ENCODE data around the gene TTLL12.

The TTLL12 gene

DNA sequence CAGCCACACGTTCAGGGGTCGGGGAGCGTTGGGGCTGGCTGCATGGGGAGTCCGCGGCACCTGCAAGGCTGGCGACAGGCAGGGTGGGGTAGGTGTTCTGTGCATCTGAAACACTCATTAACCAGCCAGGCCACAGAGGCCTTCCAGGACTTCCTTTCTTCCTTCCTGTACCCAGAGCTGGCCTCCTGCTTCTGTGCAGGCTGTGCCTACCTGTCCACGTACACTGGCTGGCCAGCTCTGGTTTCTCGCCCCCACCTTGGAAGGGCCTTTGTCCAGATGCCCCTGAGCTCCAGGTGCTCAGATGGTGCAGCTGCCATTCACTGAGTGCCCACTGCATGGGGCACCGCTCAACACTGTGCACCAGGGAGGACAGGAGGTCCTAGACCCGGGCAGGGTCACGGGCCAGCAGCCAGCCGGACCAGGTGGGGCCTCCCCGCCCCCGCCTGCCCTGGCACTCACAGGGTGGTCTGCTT lies 15.9 kb downstream of the TTLL12 start:
- no peak for DNase-seq

DNA sequence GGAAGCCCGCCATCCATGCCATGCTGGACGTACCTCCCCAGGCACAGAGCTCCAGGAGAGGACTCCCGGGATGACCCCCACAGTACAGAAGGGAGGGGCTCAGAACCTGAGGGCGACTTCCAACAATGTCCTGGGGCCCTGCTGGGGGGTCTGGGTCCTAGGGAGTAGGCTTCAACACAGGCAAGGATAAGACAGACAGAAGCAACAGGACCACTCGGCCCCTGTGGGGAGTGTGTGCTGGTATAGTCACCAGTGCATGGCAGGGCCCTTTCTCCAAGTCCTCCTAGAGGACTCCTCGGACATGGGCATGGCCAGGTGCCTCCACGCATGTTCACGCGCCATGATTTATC lies 16.8 kb downstream of the TTLL12 start:
- DNase-seq: no peak

DNA sequence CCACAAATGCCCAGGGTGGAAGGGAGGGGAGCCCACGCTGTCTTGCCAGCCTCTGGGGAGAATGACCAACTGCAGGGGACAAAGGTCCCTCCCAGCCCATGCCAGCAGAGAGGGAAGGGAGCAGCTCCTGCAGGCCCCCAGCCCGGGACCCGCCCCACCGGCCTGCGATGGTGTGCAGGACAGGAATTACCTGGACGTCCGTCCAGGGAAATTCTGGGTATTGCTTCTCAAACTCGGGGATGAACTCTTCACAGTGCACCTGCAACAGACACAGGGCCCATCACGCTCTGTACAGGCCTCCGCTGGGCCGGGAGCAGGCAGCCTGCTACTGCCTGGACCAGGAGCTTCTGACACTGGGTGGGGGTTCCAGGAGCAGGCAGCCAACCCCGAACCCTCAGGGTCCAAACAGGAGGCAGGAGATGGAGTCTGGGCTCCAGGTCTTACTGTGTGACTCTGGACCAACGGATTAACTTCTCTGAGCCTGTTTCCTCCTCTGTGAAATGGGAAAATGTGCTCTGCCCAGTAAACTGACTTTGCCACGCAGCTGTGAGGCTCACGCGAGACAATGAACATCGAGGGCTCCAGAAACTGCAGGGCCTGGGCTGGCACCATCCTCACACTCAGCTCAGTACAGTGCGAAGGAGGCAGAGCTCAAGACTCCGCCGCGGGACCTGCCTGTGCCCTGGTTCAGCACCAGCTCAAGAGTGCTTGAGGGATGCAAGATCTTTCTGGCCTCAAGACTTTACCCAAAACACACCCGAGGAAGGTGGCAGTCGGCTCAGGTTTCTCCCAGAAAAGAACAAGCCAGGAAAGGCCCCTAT lies 17.4 kb downstream of the TTLL12 start:
- no peak for DNase-seq

DNA sequence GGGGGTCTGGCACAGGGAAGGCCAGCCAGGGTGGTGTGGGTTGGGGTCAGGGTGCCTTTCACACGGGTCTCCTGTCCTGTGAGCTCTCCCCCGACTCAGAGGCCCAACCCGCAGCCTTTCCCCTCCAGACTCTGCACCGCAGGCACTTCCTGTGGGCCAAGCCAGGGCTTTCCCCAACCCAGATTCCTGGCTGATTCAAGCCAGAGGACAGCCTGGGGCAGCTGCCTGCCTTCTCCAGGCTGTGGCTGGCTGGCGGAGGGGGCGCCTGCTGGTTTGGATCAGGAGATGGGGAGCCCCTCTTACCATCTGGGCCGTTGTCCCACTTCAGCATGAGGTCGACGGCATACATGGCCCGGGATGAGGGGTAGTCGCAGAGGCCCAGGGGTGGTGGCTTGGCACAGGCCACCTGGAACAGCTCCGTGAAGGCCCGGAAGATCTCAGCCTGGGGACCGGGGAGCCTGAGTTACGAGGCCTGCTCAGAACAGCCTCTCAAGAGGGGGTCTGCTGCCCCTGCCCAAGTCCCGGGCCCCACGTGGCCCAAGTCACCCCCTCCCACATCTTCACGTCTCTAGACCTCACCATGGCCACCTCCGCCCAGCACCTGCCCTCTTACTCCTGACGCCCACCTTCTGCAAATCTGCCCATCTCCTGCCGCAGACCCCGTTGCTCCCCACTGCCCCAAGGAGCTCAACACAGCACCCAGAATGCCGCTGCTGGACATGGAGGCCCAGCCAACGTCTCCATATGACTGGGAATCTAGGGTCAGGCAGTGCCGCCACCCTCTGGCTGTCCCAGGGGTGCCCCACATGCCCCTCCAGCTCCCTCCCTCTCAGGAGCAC lies 18.2 kb downstream of the TTLL12 start:
- no peak for DNase-seq

DNA sequence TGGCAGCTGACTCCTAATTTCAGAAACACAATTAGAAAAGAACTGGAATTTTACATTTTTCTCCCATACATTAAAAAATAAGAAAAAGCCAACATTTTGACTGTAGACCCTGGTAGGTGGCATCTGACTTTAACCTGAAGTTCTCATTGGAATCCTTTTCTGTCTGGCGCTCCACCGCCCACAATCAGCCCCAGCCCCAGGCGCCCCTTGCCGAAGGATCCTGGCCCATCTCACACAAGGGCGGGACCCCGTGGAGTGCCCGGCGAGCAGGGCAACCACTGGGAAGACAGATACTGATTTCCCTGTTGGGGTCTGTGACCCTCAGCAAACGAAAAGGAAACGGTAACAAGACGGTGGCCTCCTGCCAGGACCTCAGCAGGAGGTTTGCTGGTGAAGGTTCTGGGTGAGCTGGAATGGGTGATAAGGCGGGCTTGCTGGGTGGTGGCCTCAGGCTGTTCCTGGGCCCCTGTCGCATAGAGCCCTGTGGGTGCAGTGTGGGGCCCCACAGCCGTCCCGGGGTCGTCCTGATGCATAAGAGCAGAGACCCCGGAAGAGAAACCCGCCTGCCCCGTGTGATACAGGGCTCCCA lies 19.8 kb downstream of the TTLL12 start:
- no peak for DNase-seq

DNA sequence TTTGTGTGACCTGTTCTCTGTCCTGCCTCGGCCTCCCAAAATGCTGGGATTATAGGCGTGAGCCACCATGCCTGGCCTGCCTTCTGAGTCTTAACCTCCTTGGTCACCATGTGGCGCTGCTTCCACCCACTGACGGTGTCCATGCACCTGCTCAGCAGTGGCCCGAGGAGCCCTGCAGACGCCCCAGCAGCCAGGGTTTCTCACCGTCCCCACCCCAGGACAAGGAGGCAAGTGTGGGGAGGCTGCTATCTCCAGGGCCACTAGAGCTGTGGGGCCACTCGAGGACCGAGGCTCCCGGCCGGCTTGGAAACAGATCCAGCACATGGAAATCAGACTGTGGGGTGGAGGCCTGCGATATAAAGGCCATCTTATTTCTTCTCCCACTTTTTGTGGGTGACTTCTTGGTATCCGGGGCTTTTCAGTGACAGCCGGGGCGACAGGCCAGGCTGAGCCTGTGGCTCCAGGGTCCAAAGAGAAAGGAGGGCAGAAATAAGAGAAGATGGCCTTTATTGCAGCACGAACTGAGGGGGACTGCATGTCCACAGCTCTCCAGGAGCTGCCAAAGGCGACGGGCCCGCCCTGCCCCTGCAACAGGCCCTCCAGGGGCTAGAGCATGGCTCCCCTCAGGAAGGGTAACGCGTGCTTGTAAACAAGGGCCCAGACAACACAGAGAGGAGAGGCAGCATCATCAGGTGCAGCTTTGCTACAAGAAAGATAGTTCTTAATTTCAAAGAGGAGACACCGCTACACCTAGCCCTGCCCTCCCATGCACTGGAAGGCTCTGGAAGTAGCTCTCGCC lies 20.6 kb downstream of the TTLL12 start:
- DNase-seq: no peak

DNA sequence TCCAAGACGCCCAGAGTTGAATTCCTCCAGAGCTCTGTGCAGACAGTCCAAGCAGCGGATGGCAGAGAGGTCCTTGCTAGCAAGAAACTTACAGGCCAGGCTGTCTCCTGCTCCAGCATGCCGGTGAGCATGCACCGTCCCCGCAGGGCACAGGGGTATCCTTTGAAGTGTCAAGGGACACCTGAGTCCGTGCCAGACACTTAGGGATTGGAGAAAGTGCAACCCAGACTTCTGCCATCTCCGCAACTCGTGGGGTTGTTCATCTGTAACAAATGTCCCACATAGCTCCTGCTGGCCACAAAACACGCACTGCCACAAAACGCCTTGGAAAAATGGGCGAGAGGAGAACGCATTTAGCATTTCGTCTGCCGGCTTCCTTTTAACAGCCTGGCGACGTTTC lies 22.3 kb downstream of the TTLL12 start:
- no peak for DNase-seq

DNA sequence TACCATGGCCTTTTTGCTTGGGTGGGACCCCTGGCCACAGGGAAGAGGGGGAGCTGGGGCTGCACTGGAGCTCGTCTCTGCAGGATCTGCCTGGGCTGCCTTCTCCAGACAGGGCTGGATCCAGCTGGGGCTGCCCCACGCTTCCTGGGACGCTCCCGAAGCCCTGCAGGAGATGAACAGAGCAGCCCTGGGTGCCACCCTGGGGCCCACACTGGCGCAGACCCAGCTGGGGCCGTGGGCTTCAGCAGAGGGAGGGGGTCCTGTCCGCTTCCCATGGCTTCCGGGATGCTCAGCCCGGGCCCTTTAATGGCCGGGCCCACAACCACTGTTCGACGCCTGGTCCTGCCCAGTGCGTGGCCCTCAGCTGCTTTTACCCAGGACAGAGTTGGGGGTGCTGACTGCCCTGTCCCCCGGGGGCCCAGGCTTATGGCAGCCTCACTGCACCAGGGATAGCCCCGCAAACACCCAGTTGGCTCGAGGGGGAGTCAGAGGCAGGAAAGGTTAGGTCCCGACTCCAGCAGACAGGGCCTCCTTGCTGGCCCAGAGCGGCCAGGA lies 23.6 kb downstream of the TTLL12 start:
- DNase-seq: no peak

DNA sequence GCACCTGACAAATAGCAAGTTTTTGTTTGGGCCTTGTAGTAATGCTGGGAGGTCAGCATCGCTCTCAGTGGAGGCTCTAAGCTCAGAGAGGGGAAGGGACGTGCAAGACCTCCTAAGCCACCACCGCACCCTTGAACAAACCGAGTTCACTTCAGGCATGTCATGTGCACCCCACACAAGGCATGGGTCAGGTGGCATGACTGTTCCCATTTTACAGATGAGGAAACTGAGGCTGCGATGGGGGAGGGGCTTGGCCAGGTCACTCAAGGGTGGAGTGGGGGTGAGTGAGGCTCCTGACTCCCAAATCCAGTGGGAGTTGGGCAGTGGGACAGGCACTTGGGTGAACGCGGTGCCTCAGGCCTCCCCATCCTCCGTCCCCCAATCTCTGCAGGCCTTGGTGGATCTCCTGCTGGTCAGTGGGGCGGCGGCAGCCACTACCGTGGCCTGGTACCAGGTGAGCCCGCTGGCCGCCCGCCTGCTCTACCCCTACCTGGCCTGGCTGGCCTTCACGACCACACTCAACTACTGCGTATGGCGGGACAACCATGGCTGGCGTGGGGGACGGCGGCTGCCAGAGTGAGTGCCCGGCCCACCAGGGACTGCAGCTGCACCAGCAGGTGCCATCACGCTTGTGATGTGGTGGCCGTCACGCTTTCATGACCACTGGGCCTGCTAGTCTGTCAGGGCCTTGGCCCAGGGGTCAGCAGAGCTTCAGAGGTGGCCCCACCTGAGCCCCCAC lies 24.4 kb downstream of the TTLL12 start:
- no peak for DNase-seq

DNA sequence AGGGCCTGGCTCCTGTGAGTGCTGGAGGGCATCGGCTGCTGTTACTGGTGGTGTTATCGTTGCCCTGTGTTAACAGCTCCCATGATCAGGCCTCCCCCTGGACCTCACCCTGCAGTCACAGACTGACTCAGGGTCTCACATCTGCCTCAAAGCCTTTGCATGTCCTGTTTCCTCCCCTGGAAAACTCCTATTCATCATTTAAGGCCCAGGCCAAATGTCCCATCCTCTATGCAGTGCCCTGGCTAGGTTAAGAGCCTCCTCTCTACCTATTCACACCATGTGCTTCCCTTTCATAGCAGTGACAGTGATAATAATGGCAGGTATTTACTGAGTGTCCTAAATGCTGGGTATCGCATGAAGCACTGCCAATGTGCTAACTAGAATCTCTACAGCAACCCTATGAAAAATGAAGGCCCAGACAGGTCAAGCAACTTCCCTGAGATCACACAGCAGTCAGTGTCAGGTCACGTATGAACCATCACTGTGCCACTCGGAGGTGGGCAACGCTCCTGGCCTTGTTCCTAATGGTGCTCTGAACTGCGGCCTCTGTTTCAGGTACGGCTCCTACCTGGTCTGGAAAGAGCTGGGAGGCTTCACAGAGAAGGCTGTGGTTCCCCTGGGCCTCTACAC lies 26.3 kb downstream of the TTLL12 start:
- no peak for DNase-seq

DNA sequence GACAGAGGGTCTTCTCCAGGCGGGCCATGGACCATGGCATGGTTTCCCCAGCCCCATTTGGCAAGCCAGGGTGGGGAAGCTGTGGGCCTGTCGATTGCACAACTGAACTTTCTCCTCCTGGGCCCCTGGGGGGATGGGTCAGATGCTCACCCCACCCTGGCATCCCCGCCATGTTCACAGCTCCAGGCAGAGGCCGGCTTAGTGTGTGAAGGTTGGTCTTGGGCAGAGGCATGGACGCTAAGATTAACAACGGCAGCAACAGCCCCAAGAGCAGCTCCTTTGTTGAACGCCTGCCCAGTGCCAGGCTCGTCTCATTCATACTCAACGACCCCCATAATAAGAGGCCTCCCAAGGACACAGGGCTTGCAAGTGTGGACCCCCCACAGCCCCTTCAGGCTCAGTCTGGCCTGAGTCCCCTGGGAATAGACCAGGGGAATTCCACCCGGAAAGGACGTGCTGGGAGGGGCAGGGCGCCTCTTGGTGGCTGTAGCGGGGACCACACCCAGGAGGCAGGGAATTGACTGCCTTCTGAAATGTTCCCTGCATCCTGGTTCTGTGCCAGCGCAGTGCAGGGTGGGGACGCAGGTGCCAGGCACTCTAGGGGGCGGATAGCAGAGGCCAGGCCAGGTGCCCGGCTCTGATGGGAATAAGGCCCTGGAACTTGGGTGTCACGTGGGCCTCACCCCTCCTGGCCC lies 27.3 kb downstream of the TTLL12 start:
- no peak for DNase-seq

DNA sequence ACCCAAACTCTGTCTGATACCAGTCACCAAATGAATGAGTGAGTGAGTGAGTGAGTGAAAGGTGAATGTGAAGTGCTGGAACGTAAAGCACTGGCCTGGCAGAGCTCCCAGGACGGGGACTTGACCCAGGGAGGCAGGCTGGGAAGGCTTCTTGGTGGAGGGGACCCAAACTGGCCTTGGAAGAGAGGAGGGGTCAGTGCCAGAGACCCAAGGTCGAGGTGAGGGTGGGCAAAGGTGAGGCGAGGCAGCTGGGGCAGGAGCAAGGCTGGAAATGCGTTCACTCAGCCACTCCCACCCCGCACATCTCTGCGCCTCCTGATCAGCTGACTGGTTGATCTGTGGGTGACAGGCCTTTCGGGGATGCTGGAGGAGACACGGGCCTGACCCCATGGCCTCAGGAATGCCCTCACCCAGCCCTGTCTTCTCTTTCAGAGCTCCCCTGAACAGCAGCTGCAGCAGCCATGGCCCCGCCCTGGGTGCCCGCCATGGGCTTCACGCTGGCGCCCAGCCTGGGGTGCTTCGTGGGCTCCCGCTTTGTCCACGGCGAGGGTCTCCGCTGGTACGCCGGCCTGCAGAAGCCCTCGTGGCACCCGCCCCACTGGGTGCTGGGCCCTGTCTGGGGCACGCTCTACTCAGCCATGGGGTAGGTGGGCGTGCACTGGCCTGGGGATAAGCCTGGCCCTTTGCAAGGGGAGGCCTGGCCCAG lies 28.0 kb downstream of the TTLL12 start:
- no peak for DNase-seq

DNA sequence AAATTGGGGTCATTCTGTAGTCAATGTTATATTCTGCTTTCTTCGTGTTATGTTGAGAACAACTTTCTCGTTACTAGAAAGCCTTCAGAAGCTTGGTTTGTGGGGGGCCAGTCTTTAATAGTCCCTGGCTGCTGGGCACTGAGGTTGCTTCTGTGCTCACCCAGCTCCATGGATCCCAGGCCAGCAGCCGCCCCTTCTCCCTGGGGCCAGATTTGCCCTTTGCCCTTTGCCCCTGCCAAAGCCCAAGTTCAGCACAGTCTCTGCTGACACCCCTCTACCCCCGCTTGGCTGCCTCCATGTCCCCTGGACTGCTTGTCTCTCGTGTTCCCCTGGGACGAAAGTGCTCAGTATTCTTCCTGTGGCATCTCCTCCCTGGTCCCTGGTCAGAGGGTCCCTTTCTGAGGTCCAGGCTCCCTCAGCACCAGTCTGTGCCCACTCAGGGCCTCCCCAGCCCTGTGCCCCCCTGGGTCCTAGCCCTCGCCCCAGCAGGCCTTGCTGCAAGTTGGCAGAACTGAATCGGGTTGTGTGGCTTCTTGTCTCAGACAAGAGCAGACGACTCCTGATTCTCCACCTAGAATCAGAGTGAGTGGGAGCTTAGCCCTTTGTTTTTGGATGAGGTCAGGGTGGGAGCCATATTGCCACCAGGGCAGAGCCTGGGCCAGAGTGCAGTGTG lies 28.9 kb downstream of the TTLL12 start:
- DNase-seq: no peak

DNA sequence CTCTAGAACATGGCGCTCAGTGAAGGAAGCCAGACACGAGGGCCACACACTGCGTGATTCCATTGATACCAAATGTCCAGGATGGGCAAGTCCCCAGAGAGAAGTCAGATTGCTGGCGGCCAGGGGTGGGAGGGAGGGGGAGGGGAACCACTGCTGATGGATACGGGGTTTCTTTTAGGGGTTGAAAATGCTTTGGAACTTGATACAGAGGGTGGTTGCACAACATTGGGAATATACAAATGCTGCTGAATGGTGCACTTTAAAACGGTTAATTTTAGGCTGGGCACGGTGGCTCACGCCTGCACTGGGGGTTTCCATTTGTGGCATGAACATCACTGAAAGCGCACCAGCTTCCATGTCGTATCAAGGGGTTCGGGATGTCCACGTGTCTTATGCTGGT lies 30.5 kb downstream of the TTLL12 start:
- no peak for DNase-seq

DNA sequence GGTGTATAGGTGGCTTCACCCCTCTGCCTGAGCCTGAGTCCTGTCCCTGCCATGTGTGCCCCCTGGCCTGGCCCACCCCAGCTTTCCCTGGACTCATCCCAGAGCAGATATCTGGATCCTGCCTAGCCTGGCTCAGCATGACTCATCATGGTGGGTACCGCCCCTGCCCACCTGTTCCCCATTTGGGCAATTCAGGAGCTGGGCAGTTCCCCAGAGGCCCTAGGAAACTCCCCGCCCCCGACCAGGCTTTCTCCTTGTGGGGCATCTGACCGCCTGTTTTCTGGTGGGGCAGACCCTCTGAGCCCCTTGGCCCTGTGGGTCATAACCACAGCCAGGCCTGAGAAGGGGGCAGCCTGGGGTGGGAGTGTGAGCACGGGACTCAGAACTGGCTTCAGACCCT lies 31.1 kb downstream of the TTLL12 start:
- no peak for DNase-seq

DNA sequence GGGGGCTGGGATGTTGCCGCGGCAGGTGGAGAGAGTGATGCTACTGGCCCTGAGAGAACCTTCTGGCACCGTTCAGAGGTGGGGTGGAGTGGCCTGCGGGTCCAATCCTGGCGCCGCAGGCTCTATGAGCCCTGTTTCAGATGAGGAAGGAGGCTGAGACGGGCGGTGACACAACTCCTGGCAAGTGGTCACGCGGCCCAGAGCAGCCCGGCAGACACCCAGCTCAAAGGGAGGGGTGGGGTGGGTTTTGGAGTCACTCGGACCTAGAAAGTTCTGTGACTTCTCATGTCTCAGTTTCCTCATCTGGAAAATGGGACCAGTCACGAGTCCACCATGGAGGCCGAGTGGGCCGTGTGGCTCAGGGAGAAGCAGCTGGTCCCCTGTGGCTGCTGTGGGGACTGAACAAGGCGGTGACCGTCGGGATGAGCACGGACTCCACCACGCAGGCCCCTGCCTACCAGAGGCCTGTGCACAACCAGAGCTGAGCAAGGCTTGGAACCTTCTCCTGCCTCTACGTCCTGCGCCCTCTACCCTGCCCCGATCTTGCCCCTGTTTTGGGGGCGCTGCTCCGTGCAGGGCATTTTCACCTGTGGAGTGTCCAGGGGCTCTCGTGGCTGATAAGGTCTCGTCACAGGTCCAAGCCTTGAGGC lies 31.9 kb downstream of the TTLL12 start:
- DNase-seq: no peak

DNA sequence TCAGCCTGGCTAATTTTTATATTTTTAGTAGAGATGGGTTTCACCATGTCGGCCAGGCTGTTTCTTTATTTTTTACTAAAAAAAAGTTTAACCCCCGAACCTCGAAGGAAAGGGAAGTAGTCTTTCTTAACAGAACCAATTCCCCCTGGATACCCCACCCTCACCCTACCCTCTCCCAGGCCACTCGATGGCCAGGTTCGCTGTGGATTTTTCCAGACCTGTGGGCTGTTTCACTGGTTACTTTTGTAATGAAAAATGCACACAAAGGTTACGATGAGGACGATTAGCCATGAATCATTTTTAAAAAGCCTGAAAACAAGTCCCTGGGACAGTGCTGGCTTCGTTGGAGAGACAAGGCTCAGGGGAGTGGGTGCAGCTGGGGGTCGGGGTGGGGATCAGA lies 33.0 kb downstream of the TTLL12 start:
- no peak for DNase-seq

DNA sequence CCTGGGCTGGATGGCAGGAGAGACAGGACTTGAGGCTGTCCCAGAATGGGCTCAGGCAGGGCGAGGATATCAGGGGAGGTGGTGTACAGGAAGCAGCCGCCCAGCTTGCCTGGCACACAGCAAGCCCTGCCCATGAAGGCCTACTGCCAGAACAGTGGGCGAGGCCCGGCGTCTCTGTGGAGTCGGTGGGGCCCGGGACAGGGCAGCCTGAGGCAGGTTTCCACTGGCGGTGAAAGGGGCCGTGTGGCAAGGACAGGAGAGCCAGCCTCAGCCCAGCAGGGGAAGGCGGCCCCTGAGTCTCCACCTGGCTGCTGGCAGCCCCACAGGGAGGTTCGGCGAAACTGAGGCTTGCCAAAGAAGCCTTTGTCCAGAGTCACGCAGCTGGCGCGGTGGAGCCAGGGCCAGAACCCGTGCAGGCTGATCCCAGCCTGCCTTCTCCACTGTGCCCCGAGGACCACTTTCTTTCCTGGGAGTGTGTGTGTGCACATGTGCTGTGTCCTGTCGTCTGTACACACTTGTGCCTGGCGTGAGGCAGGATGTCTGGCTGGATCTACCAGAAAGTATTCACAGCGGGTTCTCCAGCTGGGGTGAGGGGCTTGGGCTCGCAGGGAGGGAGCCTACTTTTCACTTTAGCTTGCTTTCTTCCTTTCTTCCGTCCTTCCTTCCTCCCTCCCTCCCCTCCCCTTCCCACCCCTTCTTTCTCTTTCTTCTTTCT lies 34.4 kb downstream of the TTLL12 start:
- DNase-seq: no peak
